HUES48 (cell line): ENCODE data around the gene PCBP4.
"Not testable (repeated sequence)": the region's sequence is repeated elsewhere in the genome, so short reads cannot be mapped to it uniquely, and the experiment has no call there.

Source experiments
- H3K27ac ChIP-seq: one replicate; pipeline ENCODE4 v1.7.0; 2013; ENCODE audit warnings: low read depth, low read length, inconsistent platforms
- H3K27me3 ChIP-seq: 2 replicates; pipeline ENCODE4 v1.6.1; 2013; ENCODE audit warnings: mild to moderate bottlenecking, low read length; ENCODE audit not compliant: control insufficient read depth, insufficient read depth
- H3K36me3 ChIP-seq: 2 replicates; pipeline ENCODE4 v1.6.1; 2013; ENCODE audit warnings: low read length; ENCODE audit not compliant: control insufficient read depth, insufficient read depth
- H3K4me1 ChIP-seq: 2 replicates; pipeline ENCODE4 v1.6.1; 2013; ENCODE audit warnings: mild to moderate bottlenecking, low read length; ENCODE audit not compliant: control insufficient read depth, insufficient read depth
- H3K4me3 ChIP-seq: 2 replicates; pipeline ENCODE4 v1.5.1; 2013; ENCODE audit warnings: mild to moderate bottlenecking, low read depth, low read length
- H3K9ac ChIP-seq: 2 replicates; pipeline ENCODE4 v1.6.1; 2013; ENCODE audit warnings: mild to moderate bottlenecking, low read depth, low read length, moderate library complexity
- H3K9me3 ChIP-seq: 2 replicates; pipeline ENCODE4 v1.6.1; 2013; ENCODE audit warnings: low read length; ENCODE audit not compliant: control insufficient read depth, insufficient read depth

PCBP4 gene

DNA sequence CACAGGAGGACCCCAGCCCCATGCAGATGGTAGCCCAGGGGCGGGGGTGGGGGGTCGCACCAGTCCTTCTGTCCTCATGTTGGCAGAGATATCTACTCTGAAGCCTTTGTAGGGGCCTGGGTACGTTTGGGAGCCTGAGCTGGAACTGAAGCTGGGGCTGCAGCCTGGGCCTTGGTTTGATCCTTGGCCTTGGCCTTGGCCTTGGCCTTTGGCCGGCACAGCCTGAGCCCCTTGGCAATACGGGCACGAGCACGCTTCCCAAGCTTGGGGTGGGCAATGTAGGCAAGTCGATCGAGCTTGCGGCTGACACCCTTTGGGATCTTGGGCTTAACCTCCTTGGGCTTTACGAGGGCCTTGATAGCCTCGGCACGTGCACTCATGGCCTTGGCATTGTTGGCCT, 26.4 kb upstream of the PCBP4 start:
- not testable (repeated sequence) for H3K9ac ChIP-seq, H3K9me3 ChIP-seq, H3K27me3 ChIP-seq, H3K4me3 ChIP-seq
- Histone ChIP-seq H3K4me1 (peaks cover 17% of the 10 kb centered on the region), H3K36me3 (peaks cover 38% of the 10 kb centered on the region), H3K27ac (peak overlapping the region; percentile 93)

DNA sequence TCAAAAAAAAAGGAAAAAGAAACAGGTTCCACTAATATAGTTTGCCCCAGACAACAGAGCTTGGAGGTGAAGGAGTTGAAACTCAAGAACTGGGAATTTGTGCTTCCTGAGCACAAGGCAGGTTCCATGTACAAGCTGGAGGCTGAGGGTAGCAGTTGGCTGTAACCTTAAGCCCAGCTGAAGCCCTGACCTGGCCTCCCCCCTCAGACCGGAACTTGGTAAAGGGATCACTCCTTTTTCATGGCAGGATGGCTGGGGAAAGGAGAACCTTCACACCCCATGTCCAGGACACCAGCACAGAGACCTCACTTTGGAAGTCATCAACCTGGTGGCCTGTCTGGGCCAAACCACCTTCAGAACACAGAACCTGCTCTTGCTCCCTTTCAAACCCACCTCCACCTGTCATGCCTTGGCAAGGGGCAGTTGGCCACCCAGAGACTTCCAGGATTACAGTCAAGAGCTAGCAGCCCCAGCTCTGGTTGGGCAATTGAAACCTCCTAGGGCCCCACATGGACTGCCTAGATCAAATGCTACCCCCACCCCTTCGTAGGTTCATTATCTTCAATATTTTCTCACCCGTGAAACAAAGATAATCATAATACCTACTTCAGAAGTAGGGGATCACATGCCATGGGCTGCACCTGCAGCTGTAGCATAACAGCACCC, 24.9 kb upstream of the PCBP4 start:
- Histone ChIP-seq H3K4me3 (no peak overlapping the region), H3K27me3 (no peaks in the 10 kb centered on the region), H3K4me1 (peaks cover 11% of the 10 kb centered on the region), H3K9ac (no peak overlapping the region), H3K9me3 (no peaks in the 10 kb centered on the region), H3K27ac (peak overlapping the region; percentile 48), H3K36me3 (peaks cover 38% of the 10 kb centered on the region)

- peaks cover 38% of the 10 kb centered on the region for H3K36me3 ChIP-seq
- H3K27me3 ChIP-seq = not testable (repeated sequence)
Measured at GRCh38 chr3:51990501-51990971, 23.3 kb upstream of the PCBP4 start.

DNA sequence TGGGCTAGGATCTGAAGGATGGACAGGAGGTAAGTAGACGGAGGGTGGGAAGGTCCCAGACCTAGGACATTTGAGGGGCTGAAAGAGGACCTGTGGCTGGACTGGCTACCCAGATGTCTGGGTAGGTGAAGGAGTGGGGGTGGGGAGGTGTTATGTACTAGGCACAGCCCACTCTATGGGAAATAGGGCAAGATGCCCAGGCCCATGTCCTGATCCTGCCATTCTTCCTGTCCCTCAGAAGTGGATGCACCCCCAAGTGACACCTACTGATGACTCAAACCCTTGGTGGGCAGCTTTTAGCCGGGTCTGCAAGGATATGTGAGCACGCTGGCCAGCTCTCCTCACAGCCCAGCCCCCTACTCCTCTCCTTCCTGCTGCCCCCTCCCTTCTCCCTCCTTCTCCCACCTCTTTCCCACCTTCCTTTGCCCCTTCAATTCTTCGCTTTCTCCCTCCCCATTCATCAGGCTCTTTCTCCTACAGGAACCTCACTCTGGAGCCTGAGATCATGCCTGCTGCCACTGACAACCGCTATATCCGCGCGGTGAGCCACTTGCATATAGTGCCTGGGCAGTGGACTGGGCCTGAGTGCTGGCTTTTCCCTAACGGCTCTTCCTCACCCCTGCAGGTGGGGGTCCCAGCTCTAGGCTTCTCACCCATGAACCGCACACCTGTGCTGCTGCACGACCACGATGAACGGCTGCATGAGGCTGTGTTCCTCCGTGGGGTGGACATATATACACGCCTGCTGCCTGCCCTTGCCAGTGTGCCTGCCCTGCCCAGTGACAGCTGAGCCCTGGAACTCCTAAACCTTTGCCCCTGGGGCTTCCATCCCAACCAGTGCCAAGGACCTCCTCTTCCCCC, 21.3 kb upstream of the PCBP4 start:
- Histone ChIP-seq H3K9ac (no peak overlapping the region), H3K27me3 (no peaks in the 10 kb centered on the region), H3K4me1 (0 out of 2 replicates have a peak, but pooled peaks cover 4% of the 10 kb centered on the region), H3K36me3 (peaks cover 21% of the 10 kb centered on the region), H3K4me3 (no peak overlapping the region), H3K9me3 (no peaks in the 10 kb centered on the region), H3K27ac (no peak overlapping the region)

More at GRCh38 chr3:51990501-51990971, 23.3 kb upstream of the PCBP4 start:
- not testable (repeated sequence) for H3K9ac ChIP-seq, H3K9me3 ChIP-seq, H3K4me3 ChIP-seq
- Histone ChIP-seq H3K4me1 (peaks cover 11% of the 10 kb centered on the region), H3K27ac (peak overlapping the region; percentile 42)

DNA sequence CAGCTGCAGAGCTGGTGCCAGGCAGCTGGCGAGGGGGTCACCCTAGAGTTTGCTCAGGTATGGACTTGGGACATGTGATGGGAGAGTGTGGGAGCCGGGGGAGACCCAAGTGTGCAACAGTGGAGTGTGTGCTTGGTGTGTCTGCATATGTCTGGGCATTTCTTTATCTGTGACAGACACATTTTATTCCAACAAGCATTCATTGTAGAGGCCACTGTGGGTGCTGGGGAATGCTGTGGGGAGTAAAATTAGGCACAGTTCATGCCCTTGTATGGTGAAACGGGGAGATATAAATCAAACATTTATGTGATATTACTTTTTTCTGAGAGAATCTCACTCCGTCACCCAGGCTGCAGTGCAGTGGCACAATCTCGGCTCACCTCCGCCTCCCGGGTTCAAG, 20.3 kb upstream of the PCBP4 start:
- Histone ChIP-seq H3K9me3 (no peaks in the 10 kb centered on the region), H3K4me3 (no peak overlapping the region), H3K36me3 (peaks cover 13% of the 10 kb centered on the region), H3K9ac (no peak overlapping the region), H3K27ac (no peak overlapping the region), H3K4me1 (0 out of 2 replicates have a peak, but pooled peaks cover 4% of the 10 kb centered on the region), H3K27me3 (no peaks in the 10 kb centered on the region)

GRCh38 chr3:51986010-51986947, 19.0 kb upstream of the PCBP4 start:
- Histone ChIP-seq H3K36me3 (peaks cover 3% of the 10 kb centered on the region; the same call in 1 of the 2 replicates), H3K27ac (no peak overlapping the region), H3K9me3 (no peaks in the 10 kb centered on the region), H3K4me3 (no peak overlapping the region), H3K27me3 (no peaks in the 10 kb centered on the region), H3K4me1 (peaks cover 8% of the 10 kb centered on the region; the same call in 1 of the 2 replicates), H3K9ac (no peak overlapping the region)

DNA sequence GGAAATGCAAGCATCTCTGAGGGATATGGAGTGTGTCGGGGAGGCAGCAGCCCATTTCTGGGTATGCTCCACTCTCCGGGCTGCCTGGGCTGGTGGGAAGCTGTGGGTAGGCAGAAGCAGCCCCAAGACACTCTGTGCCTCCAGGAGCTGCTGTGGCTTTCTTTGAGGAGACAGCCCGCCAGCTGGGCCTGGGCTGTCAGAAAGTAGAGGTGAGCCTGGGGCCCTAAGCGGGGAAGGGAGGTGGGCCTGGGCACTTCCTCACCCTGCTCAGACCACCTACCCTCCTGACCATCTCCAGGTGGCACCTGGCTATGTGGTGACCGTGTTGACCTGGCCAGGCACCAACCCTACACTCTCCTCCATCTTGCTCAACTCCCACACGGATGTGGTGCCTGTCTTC, 17.8 kb upstream of the PCBP4 start:
- Histone ChIP-seq H3K9ac (no peak overlapping the region), H3K4me3 (no peak overlapping the region), H3K9me3 (no peaks in the 10 kb centered on the region), H3K4me1 (peaks cover 8% of the 10 kb centered on the region; the same call in 1 of the 2 replicates), H3K27ac (no peak overlapping the region), H3K36me3 (peaks cover 3% of the 10 kb centered on the region; the same call in 1 of the 2 replicates), H3K27me3 (no peaks in the 10 kb centered on the region)

DNA sequence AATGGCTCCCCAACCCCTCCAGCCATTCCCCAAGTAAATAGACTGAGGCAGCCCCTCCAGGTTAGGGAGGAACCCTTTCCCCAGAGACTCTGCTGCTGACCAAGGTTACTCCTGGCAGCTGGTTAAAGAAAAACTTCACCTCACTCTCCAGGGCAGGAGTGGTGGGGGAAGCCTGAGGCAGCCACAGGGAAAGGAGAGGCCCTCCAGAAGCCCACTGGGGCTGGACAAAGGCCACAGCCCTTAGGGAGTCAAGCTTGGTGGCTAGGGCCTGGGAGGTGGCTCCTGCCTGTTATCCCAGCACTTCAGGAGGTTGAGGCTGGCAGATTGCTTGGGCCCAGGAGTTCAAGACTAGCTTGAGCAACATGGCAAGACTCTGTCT, 17.0 kb upstream of the PCBP4 start:
- Histone ChIP-seq H3K27me3 (no peaks in the 10 kb centered on the region), H3K36me3 (peaks cover 3% of the 10 kb centered on the region; the same call in 1 of the 2 replicates), H3K4me1 (peaks cover 8% of the 10 kb centered on the region; the same call in 1 of the 2 replicates), H3K4me3 (no peak overlapping the region), H3K9me3 (no peaks in the 10 kb centered on the region), H3K27ac (no peak overlapping the region), H3K9ac (no peak overlapping the region)

- peak overlapping the region; percentile 94 for H3K27ac ChIP-seq
- peak overlapping the region; percentile 76 for H3K4me3 ChIP-seq
- peak overlapping the region; percentile 59 for H3K9ac ChIP-seq
- H3K36me3 ChIP-seq = no peaks in the 10 kb centered on the region
- no peaks in the 10 kb centered on the region for H3K9me3 ChIP-seq
- no peaks in the 10 kb centered on the region for H3K27me3 ChIP-seq
- peaks cover 8% of the 10 kb centered on the region; the same call in 1 of the 2 replicates for H3K4me1 ChIP-seq
Measured at GRCh38 chr3:51983578-51984268, 16.5 kb upstream of the PCBP4 start.
